Colon (tissue), 2 donors: ENCODE measurements around the gene DCAF11.
"Not testable (repeated sequence)": the region's sequence is repeated elsewhere in the genome, so short reads cannot be mapped to it uniquely, and the experiment has no call there.

ENCODE experiments used
- FAIRE-seq: peaks from 2 replicates; lab custom pipeline; 2012; peaks lifted over from hg19 to GRCh38; lab: Jason Lieb, UNC
- donor health status: control.
- donor health status: control.

Gene DCAF11

GRCh38 chr14:24096545-24097181, 17.9 kb upstream of the DCAF11 start:
- no peak for FAIRE-seq

GRCh38 chr14:24098229-24098926, 16.2 kb upstream of the DCAF11 start:
- FAIRE-seq, result no peak

- FAIRE-seq, result no peak
Measured at GRCh38 chr14:24098927-24099813, 15.4 kb upstream of the DCAF11 start.

GRCh38 chr14:24100197-24100981, 14.2 kb upstream of the DCAF11 start:
- no peak for FAIRE-seq

GRCh38 chr14:24100982-24101494, 13.5 kb upstream of the DCAF11 start:
- no peak for FAIRE-seq

- no peak for FAIRE-seq
Measured at GRCh38 chr14:24102357-24103048, 12.1 kb upstream of the DCAF11 start.

- FAIRE-seq, result no peak
Measured at GRCh38 chr14:24103451-24103850, 11.1 kb upstream of the DCAF11 start.

- not testable (repeated sequence) for FAIRE-seq
Measured at GRCh38 chr14:24105609-24106239, 8.9 kb upstream of the DCAF11 start.

- FAIRE-seq, result no peak
Measured at GRCh38 chr14:24106672-24107271, 7.8 kb upstream of the DCAF11 start.

- no peak for FAIRE-seq
Measured at GRCh38 chr14:24108336-24108874, 6.2 kb upstream of the DCAF11 start.

GRCh38 chr14:24110060-24110459, 4.5 kb upstream of the DCAF11 start:
- FAIRE-seq, result no peak

GRCh38 chr14:24110523-24110922, 4.1 kb upstream of the DCAF11 start:
- no peak for FAIRE-seq

- no peak for FAIRE-seq
Measured at GRCh38 chr14:24113379-24113800, 1.2 kb upstream of the DCAF11 start.

- no peak for FAIRE-seq
Measured at GRCh38 chr14:24113801-24114531, 611 bp upstream of the DCAF11 start.

GRCh38 chr14:24115422-24116127, 998 bp downstream of the DCAF11 start:
- no peak for FAIRE-seq

GRCh38 chr14:24116128-24116814, 1.7 kb downstream of the DCAF11 start:
- FAIRE-seq, result no peak

GRCh38 chr14:24117179-24117578, 2.6 kb downstream of the DCAF11 start:
- FAIRE-seq, result no peak

- FAIRE-seq, result no peak
Measured at GRCh38 chr14:24119691-24120090, 5.1 kb downstream of the DCAF11 start.
